HG02610 (cell line): Measurements from ENCODE around the gene SOX6.

ENCODE experiments used
- ATAC-seq: cut with Tn5 transposase; IDR thresholded peaks from one replicate; pipeline ENCODE4 v1.9.1; 2021; ENCODE audit warnings: mild to moderate bottlenecking, moderate library complexity; ENCODE audit not compliant: unreplicated experiment

The SOX6 gene

DNA sequence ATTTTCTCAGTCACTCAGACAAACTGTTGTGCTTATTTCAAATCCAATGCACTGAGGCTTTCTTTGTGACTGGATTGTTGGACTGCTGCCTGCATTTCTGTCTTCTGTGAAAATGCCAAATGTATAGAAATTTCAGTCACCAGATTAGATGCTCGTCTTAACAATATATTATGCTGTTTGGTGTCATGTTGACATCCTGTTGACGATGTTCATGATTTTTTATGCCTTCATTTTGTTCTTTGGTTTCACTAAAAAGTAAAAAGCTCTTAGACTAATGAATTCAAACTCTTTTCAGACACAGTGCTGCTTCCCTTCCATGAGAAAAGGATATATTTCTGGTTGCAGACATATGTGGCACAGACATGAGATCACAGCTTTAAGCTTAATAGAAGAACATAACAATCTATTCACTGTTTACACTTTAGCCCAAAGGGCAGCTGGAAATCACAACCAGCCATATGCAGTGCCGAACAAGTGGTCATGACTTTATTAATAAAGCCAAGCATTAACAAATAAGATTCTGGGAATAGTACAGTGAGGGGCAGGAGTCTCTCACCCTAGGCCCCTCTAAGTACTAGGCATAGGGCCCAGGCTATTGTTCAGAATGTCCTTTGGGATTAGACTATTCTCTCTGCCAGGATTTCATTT is 9.4 kb upstream of the SOX6 start:
- no peak for ATAC-seq

DNA sequence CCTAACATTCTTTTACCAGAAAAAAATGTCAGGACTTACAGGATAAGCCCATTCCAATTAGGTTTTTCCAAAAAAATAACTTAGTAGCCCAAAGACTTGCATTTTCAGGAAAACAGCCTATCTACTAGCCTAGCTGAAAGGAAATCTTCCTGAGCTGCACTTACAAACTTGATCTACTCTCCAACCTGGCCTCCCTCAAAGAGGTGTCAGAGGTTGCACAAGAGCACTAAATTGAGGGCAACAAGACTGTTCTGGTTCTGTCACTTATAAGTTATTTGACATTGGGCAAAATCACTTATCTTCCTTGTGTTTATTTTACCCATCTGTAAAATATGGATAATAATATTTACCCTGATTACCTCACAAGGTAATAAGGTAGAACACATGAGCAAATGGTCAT is 7.9 kb upstream of the SOX6 start:
- no peak for ATAC-seq

DNA sequence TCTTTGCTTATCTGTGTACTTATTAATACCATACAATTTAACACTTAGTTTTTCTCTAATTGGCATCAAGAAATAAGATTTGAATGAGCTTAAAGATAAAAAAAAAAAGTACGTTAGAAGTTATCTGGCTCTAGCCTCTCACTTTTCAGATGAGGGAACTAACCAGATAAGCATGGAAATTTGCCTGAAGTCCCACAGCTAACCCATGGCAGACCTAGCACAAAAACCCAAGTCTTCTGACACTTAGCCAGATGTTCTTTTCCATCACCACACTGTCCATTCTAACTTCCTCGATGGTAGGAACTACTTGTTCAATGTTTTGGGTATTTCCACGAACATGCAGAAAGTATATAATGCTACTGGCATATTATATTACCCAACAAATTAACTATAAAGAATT is 7.4 kb upstream of the SOX6 start:
- no peak for ATAC-seq

DNA sequence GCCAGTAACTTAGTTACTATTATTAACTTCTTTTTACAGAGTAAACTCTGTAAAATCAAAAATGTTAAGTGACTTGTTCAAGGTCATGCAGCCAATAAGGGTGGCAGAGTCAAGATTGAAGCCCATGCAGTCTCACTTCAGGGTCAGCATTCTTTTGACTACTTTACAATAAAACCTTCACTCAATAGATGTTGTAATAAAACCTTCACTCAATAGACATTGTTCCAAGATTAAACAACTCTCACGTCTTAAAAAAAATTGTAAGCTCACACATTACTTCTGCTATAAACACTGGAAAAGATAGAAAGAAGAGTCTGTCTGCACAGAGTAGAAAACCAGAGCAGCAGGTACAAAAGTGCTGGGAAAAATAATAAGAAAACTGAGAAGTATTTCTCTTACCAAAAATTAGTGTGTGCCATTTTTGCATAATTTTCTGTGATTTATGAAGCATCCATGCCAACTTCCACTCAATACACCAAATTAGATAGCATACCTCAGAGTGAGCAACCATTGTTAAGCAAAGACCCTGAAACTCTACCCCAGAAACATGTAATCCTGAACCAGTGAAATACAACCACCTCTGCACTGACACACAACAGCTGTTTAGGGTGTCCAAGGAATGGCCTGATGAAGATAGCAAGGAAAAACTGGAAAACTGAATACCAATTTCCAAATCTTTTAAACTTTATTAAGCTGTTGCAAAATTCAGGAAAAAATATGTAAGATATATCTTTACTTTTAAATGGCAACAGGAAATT is 4.9 kb upstream of the SOX6 start:
- ATAC-seq = no peak

DNA sequence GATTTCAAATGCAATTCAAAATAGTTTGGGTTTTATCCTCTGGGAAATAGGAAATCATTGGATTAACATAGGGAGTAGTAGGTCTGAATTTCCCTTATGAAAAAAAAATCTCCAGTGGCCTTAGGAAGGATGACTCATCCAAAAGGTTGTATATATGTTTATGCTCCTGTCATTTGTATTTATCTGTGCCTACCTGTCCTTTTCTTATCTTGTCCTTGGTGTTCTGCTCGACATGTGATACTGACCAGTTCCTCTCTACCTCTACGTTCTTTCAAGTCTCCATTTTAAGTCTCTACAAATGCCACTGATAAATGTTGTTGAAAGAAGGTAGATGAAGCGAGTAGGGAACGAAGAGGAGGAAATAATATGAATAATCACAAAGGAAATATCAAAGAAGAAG is 3.0 kb upstream of the SOX6 start:
- ATAC-seq = no peak

DNA sequence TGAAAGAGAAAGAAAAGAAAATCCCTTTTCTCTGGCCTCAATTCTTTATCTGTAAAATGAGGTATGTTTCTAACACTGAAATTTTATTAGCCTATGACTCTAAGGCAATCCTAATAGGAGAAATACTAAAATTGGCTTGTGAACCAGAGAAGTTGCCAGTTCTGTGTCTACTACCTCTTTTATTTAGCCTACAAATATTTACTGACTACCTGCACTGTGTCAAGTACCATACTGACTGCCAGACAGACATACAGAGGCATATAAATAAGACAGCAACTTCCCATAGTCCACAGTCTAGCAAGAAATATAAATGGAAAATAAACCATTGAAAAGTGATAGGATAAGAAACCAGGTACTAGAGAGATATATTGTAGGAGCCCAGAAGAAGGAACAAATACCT is 2.4 kb upstream of the SOX6 start:
- ATAC-seq = no peak

DNA sequence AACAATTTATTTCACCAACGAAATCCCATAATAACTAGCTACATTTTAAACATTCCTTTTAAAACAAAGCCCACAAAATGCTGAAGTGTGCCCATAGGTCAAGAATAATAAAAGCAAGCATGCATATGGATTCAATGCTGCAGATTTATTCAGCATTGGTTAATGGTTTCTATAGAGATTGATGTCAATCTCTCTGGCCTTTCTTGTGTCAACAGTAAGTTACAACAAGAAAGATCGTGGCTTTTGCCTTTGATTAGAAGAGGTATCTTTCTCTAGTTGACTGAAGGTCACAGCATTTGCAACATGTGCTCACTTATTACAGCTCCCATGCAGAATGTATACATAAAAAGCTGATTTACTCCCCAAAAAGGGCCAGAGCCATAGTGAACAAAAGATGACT is 1.4 kb upstream of the SOX6 start:
- ATAC-seq = no peak

DNA sequence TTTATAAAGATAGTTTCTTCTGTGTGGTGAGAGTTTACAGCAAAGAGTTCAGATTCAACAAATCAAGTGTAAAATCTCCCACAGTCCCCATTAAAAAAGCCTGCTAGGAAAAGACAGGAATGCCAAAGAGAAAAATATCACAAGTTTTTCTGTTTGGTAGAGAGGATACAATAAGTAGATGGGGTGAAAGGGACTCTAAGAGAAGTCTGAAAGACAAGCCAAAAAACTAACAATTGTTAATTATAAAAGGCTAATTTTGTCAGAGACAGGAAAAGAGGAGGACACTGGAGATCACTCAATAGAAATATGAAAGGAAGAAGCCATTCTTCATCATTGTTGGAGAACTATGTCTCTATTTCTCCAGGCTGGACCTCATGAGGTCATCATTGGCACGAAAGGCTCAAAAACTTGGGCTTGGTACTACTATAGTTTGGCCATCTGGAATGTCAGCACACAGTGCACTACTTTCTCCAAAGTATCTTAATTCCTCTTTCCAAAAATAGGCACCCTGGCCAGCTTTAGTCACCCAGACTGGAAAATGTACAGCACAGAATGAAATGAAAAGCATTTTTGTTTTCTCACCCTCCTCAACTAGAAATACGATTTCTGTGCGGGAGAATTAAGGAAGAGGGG is 531 bp upstream of the SOX6 start:
- no peak for ATAC-seq

DNA sequence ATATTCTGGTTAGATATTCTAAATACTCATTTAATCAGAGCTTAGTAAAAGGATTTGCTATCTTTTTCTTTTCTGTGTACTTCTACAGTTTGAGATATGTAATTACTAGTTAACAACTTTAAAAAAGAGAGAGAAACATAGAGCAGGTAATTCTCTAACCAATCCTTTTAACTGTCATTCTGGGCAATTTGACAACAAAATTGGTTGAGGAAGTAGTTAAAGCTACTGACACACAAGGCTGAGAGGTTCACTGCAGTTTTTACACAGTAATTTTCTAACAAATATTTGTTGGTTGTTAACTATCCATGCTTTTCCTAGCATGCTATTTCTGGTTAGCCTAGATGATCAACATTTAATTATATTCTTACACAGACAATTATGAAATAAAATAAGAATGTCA is 3.6 kb downstream of the SOX6 start:
- no peak for ATAC-seq

DNA sequence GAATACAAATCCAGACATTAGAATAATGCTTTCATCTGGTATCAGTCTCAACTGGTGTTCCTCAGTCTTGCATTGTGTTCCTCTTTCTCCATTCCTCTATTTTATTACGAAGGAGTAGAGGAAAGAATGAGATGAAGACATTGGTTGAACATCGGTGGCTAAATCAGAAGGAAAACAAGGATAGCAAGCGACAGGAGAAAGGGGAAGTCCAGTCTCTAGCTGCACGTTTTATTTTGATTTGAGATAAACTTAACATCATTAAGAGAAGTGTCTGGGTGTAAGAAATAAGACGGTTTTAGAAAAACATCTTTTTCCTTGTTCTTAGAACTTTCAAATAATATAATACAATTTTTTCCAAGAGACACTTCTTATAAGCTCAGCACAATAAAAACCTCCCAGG is 6.2 kb downstream of the SOX6 start:
- no peak for ATAC-seq

DNA sequence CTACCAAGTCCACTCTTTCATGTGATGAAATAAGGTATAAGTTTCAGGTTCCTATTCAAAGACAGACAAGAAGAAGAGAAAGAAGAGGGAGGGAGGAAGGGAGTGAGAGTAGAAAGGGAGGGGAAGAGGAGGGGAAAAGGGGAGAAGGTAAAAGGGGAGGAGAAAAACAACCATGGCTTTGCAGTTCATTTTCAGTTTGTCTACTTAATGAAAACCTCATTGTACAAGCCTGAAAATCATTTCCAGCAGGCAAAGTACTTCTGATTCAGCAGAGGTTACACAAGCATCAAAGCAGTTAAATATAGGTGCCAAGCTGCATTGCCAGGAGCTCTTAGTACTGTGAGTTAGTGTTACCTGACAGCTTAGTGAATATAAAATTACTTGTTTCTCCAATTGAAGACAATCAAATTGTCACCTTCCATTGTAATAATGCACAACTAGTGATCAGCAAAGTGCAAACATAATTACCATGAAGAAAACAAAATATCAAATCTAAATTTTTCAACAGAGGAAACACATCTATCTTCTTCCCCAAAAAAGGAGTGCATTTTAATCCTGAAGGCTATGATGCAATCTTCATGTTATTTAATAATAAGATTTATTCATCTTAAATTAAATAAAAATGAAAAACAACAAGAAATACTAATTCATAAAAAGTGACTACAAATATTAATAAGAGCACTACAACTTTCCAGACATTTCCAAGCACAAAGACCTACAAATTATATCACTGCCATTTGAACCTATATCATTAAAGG is 8.2 kb downstream of the SOX6 start:
- no peak for ATAC-seq

DNA sequence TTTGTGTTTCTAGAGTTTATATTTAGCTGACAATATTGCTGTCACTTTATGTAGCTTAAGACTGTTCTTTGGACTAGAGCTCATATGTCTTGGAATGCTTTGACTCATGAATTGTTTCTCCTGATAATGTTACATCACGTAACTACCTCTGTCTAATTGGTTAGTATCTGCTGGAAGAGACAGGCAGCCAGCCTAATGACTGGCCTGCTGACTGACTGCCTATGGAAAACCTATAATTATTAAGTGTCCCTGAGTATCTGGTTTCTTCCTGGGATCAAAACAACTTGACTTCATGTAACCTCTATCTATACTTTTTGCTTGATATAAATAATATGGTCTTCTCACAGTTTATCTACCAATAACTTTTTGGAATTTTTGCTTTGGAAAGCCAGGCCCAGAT is 9.4 kb downstream of the SOX6 start:
- ATAC-seq = no peak

DNA sequence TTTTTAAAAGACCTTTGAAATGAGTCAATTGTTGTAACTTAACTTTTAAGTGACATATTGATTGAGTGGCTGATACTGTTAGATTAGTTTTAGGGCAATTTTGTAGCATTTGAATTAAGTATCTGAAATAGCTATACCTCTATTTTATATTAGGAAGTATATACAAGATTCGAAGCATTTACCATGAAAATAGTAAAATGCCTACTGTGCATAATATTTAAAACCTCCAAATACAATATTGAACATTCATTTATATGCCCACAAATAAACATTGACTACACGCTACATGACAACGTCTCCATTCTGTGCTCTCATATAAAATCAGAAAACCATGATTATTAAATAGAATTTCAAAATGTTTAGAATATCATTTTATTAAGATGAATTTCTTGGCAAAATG is 14.5 kb downstream of the SOX6 start:
- no peak for ATAC-seq

DNA sequence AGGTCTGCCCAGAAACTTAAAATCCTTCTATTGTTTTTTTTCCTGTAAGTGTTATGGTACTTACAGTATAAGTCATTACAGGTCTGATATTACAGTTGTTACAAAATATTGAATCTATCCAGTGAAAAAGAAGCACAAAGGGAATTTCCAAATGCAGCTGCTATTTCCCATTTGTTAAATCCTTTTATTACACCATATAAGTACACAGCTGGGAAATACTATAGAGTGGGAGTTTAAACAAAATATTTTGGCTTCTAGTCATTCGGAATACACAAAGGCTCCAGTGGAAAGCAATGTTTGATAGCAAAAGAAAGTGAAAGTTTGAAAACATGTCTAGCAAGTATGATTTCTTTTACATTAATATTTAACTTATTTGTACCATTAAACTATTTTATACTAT is 18.0 kb downstream of the SOX6 start:
- ATAC-seq = no peak

DNA sequence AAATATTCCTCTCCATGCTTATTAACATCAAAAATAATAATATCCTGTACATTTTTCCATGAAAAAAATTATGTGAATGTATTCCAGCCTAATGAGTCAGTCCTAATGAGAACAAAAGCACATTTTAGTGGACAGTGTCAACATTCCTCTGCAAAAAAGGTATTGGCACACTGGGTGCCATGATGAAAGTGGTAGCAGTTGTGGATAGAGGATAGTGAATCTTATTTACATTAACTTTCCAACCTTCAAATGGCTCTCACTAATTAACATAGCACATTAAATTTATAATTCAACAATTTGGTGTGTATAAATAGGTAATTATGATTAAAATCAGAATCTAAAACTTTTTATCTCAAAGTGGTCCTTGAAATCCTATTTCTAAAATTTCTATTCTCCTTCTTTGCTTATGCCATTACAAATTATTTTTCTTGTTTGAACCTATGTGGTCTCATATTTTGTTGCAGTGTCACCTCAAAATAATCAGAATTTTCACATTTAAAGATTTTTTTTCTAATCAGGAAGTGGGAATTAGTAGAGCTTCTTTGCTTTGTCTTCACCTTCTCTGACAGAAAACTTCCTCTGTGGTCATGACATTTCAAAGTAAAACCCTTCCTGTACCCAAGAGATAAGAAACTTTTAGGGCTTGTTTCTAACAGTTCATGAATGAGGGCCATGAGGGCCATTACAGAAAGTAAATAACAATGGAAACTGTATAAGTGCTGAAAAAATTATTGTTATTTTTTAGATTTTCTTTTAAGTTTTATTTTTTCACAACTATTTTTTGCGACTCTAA is 18.7 kb downstream of the SOX6 start:
- no peak for ATAC-seq

DNA sequence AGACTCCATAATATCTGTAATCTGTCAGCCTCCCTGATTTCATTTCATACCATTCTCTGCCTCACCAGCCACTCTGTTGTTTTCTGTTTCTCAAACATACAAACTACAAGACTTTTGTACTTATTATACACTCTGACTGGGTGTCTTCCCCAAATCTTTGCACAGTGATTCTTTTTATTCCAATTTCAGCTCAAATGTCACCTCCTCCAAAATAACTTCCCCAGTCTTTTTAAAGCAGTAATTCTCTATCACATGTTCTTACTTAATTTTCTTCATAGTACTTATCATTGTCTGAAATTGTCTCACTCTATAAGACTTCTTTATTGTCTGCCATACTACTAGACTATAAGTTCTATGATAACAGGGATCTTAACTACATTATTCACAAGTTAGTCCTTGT is 19.6 kb downstream of the SOX6 start:
- no peak for ATAC-seq

DNA sequence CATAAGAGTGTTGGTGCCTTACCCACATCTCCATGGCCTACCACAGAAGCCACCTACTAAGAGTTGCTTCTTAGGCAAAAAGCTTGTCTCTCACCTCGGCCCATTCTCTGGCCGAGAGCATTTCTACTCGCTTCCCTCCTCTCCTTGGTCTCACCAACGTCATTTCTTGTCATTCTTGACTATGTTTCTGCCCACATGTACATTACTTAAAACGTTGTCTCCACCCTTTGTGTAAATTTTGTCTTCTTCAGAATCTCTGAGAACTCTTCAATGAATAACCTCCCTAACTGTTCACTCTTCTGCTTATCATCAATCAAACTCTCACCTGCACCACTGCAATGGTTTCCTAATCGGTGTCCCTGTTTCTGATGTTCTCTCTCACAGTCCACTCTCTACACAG is 20.1 kb downstream of the SOX6 start:
- no peak for ATAC-seq

DNA sequence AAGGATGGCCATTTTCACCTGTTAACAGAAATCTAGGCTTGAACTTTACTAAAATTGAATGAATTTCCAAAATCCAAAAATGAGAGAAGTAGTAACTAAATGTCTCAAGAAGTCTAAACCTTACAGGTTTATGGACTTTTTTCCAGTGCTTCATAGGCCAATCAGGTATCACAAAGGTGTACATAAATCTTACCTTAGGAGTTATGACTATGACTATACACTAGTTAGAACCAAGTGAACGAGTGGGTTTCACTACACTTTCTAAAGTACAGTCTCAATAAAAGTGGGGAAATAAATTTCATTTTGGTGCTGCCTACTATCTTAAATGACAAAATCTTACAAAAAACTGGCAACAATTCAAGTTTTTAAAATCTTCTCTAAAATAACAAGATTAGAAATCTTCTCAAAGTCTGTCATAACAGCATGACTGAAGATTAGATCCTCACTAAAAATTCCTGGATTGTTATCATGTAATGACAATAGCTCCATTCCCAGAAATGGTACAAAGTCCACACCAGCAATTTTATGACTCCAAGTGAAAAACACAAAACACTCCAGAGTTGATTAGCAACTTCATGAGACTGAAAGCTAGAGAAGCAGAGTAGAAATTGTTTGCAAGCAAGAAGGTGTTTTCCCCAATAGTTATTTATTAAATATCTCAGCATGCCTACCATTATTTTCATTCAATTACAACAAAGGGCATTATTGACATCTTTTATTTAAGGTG is 20.9 kb downstream of the SOX6 start:
- ATAC-seq = no peak

DNA sequence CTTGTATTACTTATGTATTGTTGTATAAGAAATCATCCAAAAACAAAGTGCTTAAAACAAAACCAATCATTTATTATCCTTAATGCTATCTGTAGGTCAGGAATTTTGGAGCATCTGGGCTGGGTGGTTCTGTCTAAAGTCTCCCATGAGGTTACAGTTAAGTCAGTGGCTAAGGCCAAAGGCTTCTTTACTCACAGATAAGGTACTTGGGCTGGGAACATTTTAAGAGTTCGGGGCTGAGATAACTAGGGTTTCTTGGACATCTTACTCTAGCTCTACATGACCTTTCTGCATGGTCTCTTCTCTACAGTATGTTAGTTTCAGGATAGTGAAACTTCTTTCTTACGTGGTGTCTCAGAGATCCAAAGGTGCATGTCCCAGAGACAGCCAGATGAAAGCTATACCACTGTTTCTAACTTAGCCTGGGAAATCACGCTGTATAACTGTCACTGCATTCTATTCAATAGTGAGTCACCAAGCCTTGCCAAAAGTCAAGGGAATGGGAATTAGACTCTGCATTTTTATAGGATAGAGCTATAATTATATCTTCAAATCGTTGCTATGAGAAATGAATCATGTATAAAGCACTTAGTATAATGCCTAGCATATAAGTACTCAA is 29.6 kb downstream of the SOX6 start:
- ATAC-seq = no peak

DNA sequence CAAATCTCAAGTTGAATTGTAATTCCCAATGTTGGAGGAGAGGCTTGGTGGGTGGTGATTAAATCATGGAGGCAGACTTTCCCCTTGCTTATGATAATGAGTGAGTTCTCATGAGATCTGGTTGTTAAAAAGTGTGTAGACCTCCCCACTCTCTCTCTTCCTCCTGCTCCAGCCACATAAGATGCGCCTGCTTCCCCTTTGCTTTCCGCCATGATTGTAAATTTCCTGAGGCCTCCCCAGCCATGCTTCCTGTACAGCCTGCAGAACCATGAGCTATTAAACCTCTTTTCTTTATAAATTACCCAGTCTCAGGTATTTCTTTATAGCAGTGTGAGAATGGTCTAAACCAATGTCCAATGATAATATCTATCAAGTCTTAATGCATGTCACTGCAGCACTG is 34.2 kb downstream of the SOX6 start:
- ATAC-seq = no peak
